NCI-H2081 (cell line): ENCODE results near the gene IP6K3.
A peak's percentile ranks its signal among the peaks of the same experiment; 100 is the strongest.

Source experiments
- DNase-seq, 2 experiments: peaks; one replicate each; lab custom pipeline; 2025; lab: John Stamatoyannopoulos, UW

The IP6K3 gene

GRCh38 chr6:33690766-33691165 lies 55.9 kb downstream of the IP6K3 start:
- DNase-seq, result no peak

GRCh38 chr6:33689879-33690278 lies 56.8 kb downstream of the IP6K3 start:
- DNase-seq, result no peak

DNA sequence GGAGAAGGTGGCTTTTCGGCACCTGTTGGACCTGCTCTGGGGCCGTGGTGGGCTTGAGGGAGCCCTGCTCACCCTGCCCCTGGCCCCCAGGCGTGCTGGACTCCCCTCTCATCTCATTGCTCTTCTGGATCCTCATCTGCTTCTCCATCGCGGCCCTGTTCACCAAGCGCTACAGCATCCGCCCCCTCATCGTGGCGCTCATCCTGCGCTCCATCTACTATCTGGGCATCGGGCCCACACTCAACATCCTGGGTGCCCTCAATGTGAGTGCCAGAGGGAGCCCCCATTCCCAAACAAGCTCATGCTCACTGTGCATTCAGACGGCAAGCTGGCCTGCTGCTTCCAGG lies 57.6 kb downstream of the IP6K3 start:
- no peak for DNase-seq

GRCh38 chr6:33688451-33689147 lies 58.1 kb downstream of the IP6K3 start:
- no peak for DNase-seq

DNA sequence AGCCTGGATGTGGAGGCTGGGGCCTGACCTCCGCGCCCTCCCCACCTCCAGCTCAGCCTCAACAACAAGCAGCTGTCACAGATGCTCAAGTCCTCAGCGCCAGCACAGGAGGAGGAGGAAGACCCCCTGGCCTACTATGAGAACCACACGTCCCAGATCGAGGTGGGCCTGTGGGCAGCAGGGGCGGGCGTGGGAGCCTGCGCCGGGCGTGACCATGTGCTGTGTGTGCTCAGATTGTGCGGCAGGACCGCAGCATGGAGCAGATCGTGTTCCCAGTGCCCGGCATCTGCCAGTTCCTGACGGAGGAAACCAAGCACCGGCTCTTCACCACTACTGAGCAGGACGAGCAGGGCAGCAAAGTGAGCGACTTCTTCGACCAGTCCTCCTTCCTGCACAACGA lies 58.7 kb downstream of the IP6K3 start:
- no peak for DNase-seq

DNA sequence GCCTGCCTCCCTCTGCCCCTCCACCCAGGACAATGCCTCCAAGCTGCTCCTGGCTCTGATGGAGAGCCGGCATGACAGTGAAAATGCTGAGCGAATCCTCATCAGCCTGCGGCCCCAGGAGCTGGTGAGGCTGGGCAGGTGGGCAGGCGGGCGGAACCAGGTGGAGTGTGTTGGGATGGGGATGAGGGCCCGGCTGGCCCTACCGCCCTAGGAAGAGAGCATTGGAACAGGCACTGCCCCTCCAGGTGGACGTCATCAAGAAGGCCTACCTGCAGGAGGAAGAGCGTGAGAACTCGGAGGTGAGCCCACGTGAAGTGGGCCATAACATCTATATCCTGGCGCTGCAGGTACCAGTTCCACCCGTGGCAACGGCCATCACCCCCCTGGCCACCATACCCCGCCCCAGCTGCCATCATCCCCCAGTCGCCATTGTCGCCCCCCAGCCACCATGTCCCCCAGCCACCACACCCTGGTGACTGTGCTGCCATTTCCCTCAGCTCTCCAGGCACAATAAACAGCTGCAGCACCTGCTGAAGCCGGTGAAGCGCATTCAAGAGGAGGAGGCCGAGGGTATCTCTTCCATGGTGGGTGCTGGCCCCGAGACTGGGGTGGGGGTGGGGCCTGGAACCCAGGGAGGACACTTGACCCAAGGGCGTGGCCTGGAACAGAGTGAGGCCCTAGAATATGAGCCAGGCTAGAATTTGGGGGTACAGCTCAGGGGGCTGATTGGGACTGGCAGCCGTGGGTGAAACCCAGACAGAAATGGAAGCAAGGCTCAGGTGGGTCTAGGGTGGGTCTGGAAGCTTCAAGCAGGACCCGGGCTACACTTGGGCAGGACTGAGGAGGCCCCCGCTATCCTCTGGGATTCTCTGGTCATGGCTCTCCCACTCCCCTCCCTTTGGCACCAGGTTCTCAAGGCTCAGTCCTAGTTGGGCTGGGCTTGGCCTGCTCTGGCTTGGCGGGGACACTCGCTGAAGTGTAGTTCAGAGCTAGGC lies 59.4 kb downstream of the IP6K3 start:
- DNase-seq, result no peak

- no peak for DNase-seq
Observed at GRCh38 chr6:33686225-33686924, 60.3 kb downstream of the IP6K3 start.

GRCh38 chr6:33685411-33686224 lies 61.1 kb downstream of the IP6K3 start:
- DNase-seq, result no peak

- DNase-seq, result no peak
Observed at GRCh38 chr6:33684983-33685382, 61.7 kb downstream of the IP6K3 start.

- no peak for DNase-seq
Observed at GRCh38 chr6:33684428-33684896, 62.2 kb downstream of the IP6K3 start.

- DNase-seq, result no peak
Observed at GRCh38 chr6:33683576-33684427, 62.9 kb downstream of the IP6K3 start.

DNA sequence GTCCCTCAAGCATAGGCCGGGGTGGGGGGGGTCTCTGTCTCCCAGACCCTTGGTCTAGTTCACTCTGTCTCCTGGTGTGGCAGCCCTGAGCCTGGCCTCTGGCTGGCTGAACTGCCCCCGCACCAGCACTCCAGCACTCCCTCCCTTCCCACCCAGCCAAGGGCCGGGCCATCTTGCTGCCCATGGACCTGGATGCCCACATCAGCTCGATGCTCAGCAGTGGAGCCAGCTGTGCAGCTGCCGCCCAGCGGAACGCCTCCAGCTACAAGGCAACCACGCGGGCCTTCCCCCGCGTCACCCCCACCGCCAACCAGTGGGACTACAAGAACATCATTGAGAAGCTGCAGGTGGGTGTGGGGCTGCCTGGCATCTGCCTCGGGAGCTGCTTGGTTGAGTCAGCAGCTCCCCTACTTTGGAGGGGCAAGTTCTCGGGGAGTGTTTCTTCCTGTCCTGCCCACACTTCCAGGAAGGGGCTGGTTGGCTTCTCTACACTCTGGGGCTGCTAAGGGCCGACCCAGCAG lies 63.6 kb downstream of the IP6K3 start:
- DNase-seq, result peak in 1 of 2 experiments; percentile 7

- DNase-seq, result no peak
Observed at GRCh38 chr6:33682341-33682740, 64.4 kb downstream of the IP6K3 start.

GRCh38 chr6:33679761-33680160 lies 66.9 kb downstream of the IP6K3 start:
- DNase-seq, result no peak

GRCh38 chr6:33678932-33679490 lies 67.7 kb downstream of the IP6K3 start:
- DNase-seq, result no peak

- no peak for DNase-seq
Observed at GRCh38 chr6:33678233-33678931, 68.3 kb downstream of the IP6K3 start.

DNA sequence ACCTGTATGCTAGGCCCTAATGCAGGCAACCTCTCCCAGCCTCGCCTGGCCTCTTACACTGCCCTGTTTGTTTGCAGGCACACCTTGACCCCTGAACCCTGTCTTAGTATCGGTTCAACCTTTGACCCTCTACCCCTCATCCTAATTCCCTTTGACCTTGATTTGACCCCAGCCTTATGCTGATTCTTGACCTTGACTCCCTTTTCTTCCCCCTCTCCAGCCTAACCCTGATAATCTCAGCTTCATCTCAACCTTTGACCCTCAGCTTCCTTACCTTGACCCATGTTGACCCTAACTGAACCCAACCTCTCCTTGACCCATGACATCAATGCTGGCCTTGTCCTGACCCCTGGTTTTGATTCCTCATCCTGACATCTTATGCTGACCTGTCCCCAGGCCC lies 69.0 kb downstream of the IP6K3 start:
- no peak for DNase-seq

DNA sequence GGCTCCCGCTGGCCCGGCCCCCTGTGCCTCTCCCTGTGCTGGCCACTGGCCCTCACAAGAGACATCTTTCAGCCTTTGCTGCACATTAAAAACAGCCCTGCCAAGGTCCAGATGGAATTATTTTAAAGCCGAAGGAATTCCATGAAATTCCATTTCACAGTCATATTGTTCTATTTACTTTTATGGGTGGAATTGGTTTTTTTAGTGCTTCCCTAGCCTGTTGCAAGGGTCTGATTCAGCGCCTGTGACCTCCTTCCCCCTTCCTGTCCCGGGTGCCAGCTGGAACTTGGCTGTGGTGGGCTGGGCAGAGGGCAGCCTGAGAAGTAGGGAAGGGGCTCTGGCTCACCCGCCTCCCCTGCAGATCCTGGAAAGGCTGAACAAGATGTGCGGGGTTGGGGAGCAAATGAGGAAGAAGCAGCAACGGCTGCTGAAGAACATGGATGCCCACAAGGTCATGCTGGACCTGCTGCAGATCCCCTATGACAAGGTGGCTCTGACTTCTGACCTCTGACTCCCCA lies 69.5 kb downstream of the IP6K3 start:
- no peak for DNase-seq
